Vagina (tissue), 2 donors: Measurements from ENCODE around the gene ADORA2A. TPM values are rescaled to one million over a fixed set of nuclear protein-coding genes. Genes with fewer than 3 reads are reported as not detected.

Source experiments
- DNase-seq, 2 donors: peaks; one replicate each; pipeline ENCODE4 v3.0.0-alpha.2; 2017; ENCODE audit errors: extremely low spot score in 2 of 2
- H3K27ac ChIP-seq: fragments of 200-600 bp; sonication (generic); one replicate; pipeline ENCODE4 v1.5.1; 2019
- H3K27me3 ChIP-seq: fragments of 200-600 bp; sonication (generic); one replicate; pipeline ENCODE4 v1.5.1; 2019
- H3K36me3 ChIP-seq, 2 donors: fragments of 200-600 bp; sonication (generic); one replicate each; pipeline ENCODE4 v1.5.1; 2017 to 2019
- H3K4me1 ChIP-seq: fragments of 200-600 bp; sonication (generic); one replicate; pipeline ENCODE4 v1.5.1; 2019
- H3K4me3 ChIP-seq, 2 donors: fragments of 200-600 bp; sonication (generic); 1 replicate in 1 of 2; 2 replicates in 1 of 2; pipeline ENCODE4 v1.5.1; 2016 to 2019
- H3K9me3 ChIP-seq: fragments of 200-600 bp; sonication (generic); one replicate; pipeline ENCODE4 v1.5.1; 2019
- CTCF ChIP-seq, 3 experiments: fragments of 450-650 bp in 2 of 3; fragments of 200-600 bp in 1 of 3; sonication (generic) in 1 of 3; IDR thresholded peaks; one replicate each; pipeline ENCODE4 v1.5.1; 2017 to 2019; ENCODE audit warnings: antibody characterized with exemption in 3 of 3, mild to moderate bottlenecking in 2 of 3, moderate library complexity in 2 of 3
- POLR2A ChIP-seq, 2 donors: fragments of 450-650 bp; IDR thresholded peaks; one replicate each; pipeline ENCODE4 v1.6.1; 2017; ENCODE audit warnings: antibody characterized with exemption in 2 of 2, mild to moderate bottlenecking in 2 of 2, moderate library complexity in 2 of 2
- POLR2AphosphoS5 ChIP-seq, 2 donors: sonication (generic); formaldehyde crosslinking; IDR thresholded peaks; one replicate each; pipeline ENCODE4 v1.9.0; 2017; ENCODE audit warnings: antibody characterized with exemption in 2 of 2, mild to moderate bottlenecking in 2 of 2, low read depth in 1 of 2; ENCODE audit not compliant: insufficient read depth in 1 of 2
- intact Hi-C: fragments of 100-400 bp; cut with DNase I; formaldehyde crosslinking; loops from one replicate; pipeline ENCODE4 v1.15.1; 2023
- total RNA-seq: library from RNA; depleted of rRNA; stranded (reverse); fragments of >200 nt; gene quantifications from one replicate; pipeline ENCODE4 v1.2.3, GENCODE V29; 2016

ADORA2A gene
- total RNA-seq, 1 donor from 2014 or later = 5.2 TPM

GRCh38 chr22:24465975-24466374 lies 38.6 kb downstream of the ADORA2A start:
- no peaks in the 10 kb centered on the region for H3K36me3 ChIP-seq
- H3K4me3 ChIP-seq = no peak overlapping the region
- TF ChIP-seq POLR2A (IDR thresholded peaks at IDR 0.05) (no peak), CTCF (IDR thresholded peaks at IDR 0.05) (no peak), POLR2AphosphoS5 (IDR thresholded peaks at IDR 0.05; ENCODE audit: insufficient read depth in 1 of 2, low read depth in 1 of 2) (no peak)
- DNase-seq = no peak
- intact Hi-C loops = loop anchor here (10.0 kb wide), 1 partner anchor 1651 kb away; no protein-coding TSS in a partner anchor
- peaks cover 6% of the 10 kb centered on the region for H3K4me1 ChIP-seq
- no peaks in the 10 kb centered on the region for H3K27me3 ChIP-seq
- no peaks in the 10 kb centered on the region for H3K9me3 ChIP-seq
- H3K27ac ChIP-seq = no peak overlapping the region

- H3K4me1 ChIP-seq = peaks cover 6% of the 10 kb centered on the region
- H3K27me3 ChIP-seq = no peaks in the 10 kb centered on the region
- H3K9me3 ChIP-seq = no peaks in the 10 kb centered on the region
- intact Hi-C loops = loop anchor here (10.0 kb wide), 1 partner anchor 1652 kb away; no protein-coding TSS in a partner anchor
- no peak overlapping the region for H3K27ac ChIP-seq
- TF ChIP-seq POLR2AphosphoS5 (IDR thresholded peaks at IDR 0.05; ENCODE audit: insufficient read depth in 1 of 2, low read depth in 1 of 2) (no peak), POLR2A (IDR thresholded peaks at IDR 0.05) (no peak), CTCF (IDR thresholded peaks at IDR 0.05) (no peak)
- no peaks in the 10 kb centered on the region for H3K36me3 ChIP-seq
- no peak overlapping the region for H3K4me3 ChIP-seq
- no peak for DNase-seq
These were observed 39.4 kb downstream of the ADORA2A start for GRCh38 chr22:24466716-24467328.

GRCh38 chr22:24467340-24467739 lies 39.9 kb downstream of the ADORA2A start:
- H3K4me1 ChIP-seq = peaks cover 6% of the 10 kb centered on the region
- TF ChIP-seq CTCF (IDR thresholded peaks at IDR 0.05) (no peak), POLR2A (IDR thresholded peaks at IDR 0.05) (no peak), POLR2AphosphoS5 (IDR thresholded peaks at IDR 0.05; ENCODE audit: insufficient read depth in 1 of 2, low read depth in 1 of 2) (no peak)
- no peaks in the 10 kb centered on the region for H3K9me3 ChIP-seq
- no peak overlapping the region for H3K27ac ChIP-seq
- no peak for DNase-seq
- no peaks in the 10 kb centered on the region for H3K27me3 ChIP-seq
- no peak overlapping the region for H3K4me3 ChIP-seq
- H3K36me3 ChIP-seq = no peaks in the 10 kb centered on the region
- intact Hi-C loops = loop anchor here (10.0 kb wide), 1 partner anchor 1653 kb away; no protein-coding TSS in a partner anchor

- no peak overlapping the region for H3K4me3 ChIP-seq
- H3K4me1 ChIP-seq = no peaks in the 10 kb centered on the region
- DNase-seq = no peak
- H3K36me3 ChIP-seq = no peaks in the 10 kb centered on the region
- no peaks in the 10 kb centered on the region for H3K27me3 ChIP-seq
- H3K27ac ChIP-seq = no peak overlapping the region
- intact Hi-C loops = no loop called here
- TF ChIP-seq POLR2A (IDR thresholded peaks at IDR 0.05) = no peak
- TF ChIP-seq CTCF (IDR thresholded peaks at IDR 0.05) = no peak
- no peak for TF ChIP-seq POLR2AphosphoS5 (IDR thresholded peaks at IDR 0.05; ENCODE audit: insufficient read depth in 1 of 2, low read depth in 1 of 2)
- H3K9me3 ChIP-seq = no peaks in the 10 kb centered on the region
These were observed 44.2 kb downstream of the ADORA2A start for GRCh38 chr22:24471570-24471969.

- no peaks in the 10 kb centered on the region for H3K9me3 ChIP-seq
- H3K27ac ChIP-seq = no peak overlapping the region
- intact Hi-C loops = no loop called here
- H3K27me3 ChIP-seq = no peaks in the 10 kb centered on the region
- no peaks in the 10 kb centered on the region for H3K4me1 ChIP-seq
- DNase-seq = no peak
- H3K36me3 ChIP-seq = no peaks in the 10 kb centered on the region
- no peak overlapping the region for H3K4me3 ChIP-seq
- no peak for TF ChIP-seq POLR2AphosphoS5 (IDR thresholded peaks at IDR 0.05; ENCODE audit: insufficient read depth in 1 of 2, low read depth in 1 of 2)
- TF ChIP-seq POLR2A (IDR thresholded peaks at IDR 0.05) = no peak
- no peak for TF ChIP-seq CTCF (IDR thresholded peaks at IDR 0.05)
These were observed 45.9 kb downstream of the ADORA2A start for GRCh38 chr22:24473284-24473683.
